HUDEP-2 (cell line): ENCODE measurements around the gene RHOB.
A peak's percentile ranks its signal among the peaks of the same experiment; 100 is the strongest.

Experiments used
- DNase-seq, 76 experiments: peaks; one replicate each; lab custom pipeline; 2025; ENCODE audit not compliant: unreplicated experiment in 76 of 76; lab: John Stamatoyannopoulos, UW

The RHOB gene

GRCh38 chr2:20436716-20437470 lies 10.0 kb upstream of the RHOB start:
- DNase-seq, result peak in 1 of 76 experiments; percentile 2

- no peak for DNase-seq
Observed at GRCh38 chr2:20438334-20439192, 8.3 kb upstream of the RHOB start.

GRCh38 chr2:20439193-20439475 lies 7.7 kb upstream of the RHOB start:
- DNase-seq, result no peak

GRCh38 chr2:20439503-20439902 lies 7.4 kb upstream of the RHOB start:
- DNase-seq, result no peak

- DNase-seq, result no peak
Observed at GRCh38 chr2:20440001-20440560, 6.8 kb upstream of the RHOB start.

- DNase-seq, result peak in 16 of 76 experiments; percentile 10 to 47 (median 22)
Observed at GRCh38 chr2:20443276-20443920, 3.5 kb upstream of the RHOB start.

GRCh38 chr2:20444101-20444992 lies 2.5 kb upstream of the RHOB start:
- no peak for DNase-seq

- no peak for DNase-seq
Observed at GRCh38 chr2:20444993-20445910, 1.6 kb upstream of the RHOB start.

- no peak for DNase-seq
Observed at GRCh38 chr2:20446255-20446916, 488 bp upstream of the RHOB start.

- peak in 22 of 76 experiments; percentile 3 to 56 (median 32) for DNase-seq
Observed at GRCh38 chr2:20447437-20448245, 767 bp downstream of the RHOB start.

GRCh38 chr2:20448246-20448976 lies 1.5 kb downstream of the RHOB start:
- no peak for DNase-seq

- DNase-seq, result no peak
Observed at GRCh38 chr2:20448977-20449306, 2.1 kb downstream of the RHOB start.

GRCh38 chr2:20449501-20450200 lies 2.8 kb downstream of the RHOB start:
- no peak for DNase-seq

GRCh38 chr2:20450201-20450999 lies 3.5 kb downstream of the RHOB start:
- DNase-seq, result peak in 1 of 76 experiments; percentile 11

GRCh38 chr2:20451000-20451290 lies 4.1 kb downstream of the RHOB start:
- DNase-seq, result no peak

- DNase-seq, result no peak
Observed at GRCh38 chr2:20451341-20451740, 4.5 kb downstream of the RHOB start.
